NCI-H1436 treated with DMSO at 0.1 percent for 48 hours (cell line): ENCODE results near the gene TNFSF8.

Experiments
- DNase-seq: peaks from one replicate; lab custom pipeline; 2025; lab: John Stamatoyannopoulos, UW

The TNFSF8 gene

DNA sequence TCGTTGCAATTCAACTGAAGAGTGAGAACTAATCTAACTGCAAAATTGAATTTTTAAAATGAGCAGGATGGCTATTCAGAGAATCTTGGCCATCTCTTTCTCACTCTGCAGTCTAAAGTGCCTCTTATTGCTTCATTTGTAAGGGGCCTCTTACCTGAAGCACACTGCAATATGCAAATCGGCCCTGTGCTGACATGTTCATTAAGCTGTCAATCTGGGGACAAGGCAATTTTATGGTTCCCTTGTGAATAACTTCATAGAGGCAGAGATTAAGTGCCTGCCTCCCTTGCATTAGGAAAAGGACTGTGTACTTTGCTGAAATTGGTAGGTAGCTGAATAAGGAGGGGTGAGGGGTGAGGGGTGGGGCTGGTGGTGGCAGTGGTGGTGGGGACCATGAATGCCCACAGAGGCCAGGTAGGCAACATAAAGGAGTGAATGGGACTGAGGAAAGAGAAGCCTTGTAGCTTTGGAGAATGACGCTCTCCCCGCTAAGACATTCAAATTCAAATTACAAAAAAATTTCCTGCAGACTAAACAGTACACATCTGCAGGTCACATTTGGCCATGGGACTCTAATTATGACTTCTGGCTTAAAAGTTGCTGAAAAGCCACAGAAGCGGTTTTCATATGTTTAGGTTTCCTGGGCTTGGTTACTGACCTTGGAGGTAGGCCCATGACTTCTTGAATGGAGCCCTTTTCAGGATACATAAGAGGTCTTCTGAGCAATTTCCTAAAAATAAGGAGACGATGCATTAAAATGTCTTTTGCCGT lies 25.0 kb downstream of the TNFSF8 start:
- peak; percentile 53 for DNase-seq

DNA sequence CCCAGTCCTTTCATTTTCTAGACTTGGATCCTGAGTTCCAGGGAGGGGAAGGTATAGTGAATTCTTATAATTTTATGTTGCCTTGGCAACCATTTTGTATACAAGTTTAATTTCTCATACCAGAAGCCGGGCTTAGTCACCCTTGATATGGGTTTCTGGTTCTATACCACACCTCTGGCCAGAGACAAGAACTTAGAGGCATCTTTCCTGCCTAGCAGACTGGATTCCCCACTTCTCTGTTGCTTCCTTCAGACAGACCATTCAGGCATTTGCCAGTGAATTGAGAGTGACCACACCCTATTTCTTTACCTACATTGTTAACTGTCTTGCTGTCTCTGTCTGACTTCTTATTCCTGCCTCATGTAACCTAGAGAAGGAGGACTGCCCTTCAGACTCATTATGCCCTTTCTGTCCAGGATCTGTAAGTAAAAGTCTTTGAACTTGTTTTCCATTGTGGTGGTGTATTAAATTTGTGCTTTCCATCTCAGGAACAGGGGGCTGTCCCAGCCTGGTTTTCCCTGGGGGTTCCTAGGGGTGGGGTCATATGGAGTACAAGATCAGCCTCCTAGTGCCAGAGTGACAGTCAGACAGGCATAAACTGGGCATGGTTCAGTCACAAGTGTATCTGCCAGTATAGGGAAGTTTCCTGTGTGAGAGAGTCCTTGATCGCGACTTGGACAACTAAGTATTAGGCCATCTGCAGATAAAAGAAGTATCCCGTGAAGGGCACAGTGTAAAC lies 27.4 kb downstream of the TNFSF8 start:
- DNase-seq = no peak

DNA sequence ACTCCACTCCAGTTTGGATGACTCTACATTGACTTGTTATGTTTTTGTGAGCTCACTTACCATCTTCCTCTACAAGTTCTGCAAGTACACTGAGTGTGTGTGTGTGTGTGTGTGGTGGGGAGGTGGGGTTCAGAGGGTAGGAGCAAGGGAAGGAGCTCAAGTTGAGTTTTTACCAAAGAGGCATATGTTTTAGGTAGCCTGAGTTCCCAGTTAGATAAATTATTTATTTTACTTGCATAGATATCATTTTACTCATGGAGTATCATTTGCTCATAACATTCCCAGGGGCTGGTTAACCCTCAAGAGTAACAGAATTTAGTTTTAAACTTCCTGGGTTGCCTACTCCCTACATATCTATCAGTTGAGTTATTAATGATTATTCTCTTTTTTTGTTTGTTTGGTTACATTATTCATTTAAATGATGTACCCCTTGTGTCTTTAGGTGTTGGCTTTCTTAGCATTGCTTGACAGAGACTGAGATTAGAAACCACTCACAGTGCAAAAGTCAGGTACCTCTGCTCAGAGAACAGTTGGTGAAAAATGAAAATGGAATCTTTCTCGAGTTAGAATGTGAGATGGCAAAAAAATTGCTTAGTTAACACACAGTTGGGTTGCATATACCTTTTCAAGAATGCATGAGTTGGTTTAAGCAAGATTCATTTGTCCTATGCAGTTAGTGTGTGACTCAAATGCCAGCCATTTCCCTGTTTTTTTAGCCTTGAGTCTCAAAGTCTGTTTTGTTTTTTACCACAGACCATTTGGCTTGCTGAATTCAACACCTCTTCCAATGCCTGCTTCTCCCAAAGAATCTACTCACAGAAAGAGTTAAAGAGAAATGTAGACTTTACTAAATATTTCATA lies 29.2 kb downstream of the TNFSF8 start:
- no peak for DNase-seq

- no peak for DNase-seq
Measured at GRCh38 chr9:114899995-114900394, 30.4 kb downstream of the TNFSF8 start.

- no peak for DNase-seq
Measured at GRCh38 chr9:114899461-114899860, 30.9 kb downstream of the TNFSF8 start.

DNA sequence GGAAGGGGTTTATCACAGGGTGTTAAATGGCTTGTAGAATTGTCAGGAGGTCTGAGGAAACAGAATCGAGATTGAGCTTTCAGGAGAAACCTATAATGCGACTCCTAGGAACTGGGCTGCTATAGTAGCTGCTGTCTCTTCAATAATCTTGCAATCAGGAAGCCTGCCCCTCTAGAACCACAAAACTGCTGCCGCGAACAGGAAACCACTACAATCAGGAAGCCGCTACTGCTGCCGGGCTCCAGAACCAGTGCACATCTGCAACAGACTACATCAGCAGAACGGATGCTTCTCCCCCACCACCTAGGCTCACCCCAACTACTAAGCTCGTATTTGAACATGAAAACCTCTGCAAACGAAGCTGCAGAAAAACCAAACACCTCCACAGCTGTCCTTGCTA lies 31.6 kb downstream of the TNFSF8 start:
- DNase-seq = no peak

- DNase-seq = no peak
Measured at GRCh38 chr9:114897196-114897595, 33.2 kb downstream of the TNFSF8 start.

GRCh38 chr9:114896344-114896743 lies 34.0 kb downstream of the TNFSF8 start:
- no peak for DNase-seq

DNA sequence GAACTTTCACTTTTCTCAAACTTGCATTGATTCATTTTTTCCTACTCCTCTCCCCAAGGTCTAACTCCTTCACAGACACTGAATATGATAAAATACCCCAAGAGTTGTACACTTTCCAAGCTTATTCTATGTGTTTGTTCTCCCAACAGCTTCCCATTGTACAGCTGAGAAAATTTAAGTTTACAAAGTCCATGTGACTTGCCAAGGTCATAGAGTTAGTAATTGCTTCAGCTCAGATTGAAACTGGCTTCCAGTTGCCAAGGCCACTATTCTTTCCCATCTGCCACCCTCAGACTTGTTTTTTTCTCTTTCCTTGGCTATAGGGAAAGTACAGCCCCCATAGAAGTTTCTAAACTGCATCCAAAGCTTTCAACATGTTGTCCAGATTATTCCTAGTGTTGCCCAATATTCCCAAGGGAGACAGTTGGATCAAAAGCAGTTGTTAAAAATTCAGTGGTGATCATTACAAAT lies 34.8 kb downstream of the TNFSF8 start:
- DNase-seq = no peak

- no peak for DNase-seq
Measured at GRCh38 chr9:114894609-114895433, 35.6 kb downstream of the TNFSF8 start.

GRCh38 chr9:114894206-114894605 lies 36.2 kb downstream of the TNFSF8 start:
- DNase-seq = no peak

- DNase-seq = no peak
Measured at GRCh38 chr9:114893221-114894010, 37.0 kb downstream of the TNFSF8 start.

GRCh38 chr9:114889802-114890224 lies 40.6 kb downstream of the TNFSF8 start:
- DNase-seq = no peak

GRCh38 chr9:114888607-114889006 lies 41.8 kb downstream of the TNFSF8 start:
- DNase-seq = no peak

DNA sequence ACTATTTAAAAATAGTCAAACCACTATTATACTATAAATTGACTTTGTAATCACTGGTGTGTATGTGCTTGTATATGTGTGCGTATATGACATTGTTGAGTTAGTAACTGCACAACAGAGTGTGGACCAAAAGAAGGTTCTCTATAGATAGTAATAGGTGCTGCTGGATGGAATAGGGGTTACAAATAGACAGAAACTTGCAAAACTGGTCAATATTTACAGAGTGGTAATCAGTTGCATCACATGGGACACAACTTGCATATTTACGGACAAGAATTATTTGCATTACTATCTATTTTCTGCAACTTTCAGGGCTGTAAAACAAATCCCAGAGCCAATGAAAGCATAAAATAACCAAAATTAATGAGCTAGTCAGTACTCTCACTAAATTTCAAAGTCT lies 42.4 kb downstream of the TNFSF8 start:
- DNase-seq = no peak

DNA sequence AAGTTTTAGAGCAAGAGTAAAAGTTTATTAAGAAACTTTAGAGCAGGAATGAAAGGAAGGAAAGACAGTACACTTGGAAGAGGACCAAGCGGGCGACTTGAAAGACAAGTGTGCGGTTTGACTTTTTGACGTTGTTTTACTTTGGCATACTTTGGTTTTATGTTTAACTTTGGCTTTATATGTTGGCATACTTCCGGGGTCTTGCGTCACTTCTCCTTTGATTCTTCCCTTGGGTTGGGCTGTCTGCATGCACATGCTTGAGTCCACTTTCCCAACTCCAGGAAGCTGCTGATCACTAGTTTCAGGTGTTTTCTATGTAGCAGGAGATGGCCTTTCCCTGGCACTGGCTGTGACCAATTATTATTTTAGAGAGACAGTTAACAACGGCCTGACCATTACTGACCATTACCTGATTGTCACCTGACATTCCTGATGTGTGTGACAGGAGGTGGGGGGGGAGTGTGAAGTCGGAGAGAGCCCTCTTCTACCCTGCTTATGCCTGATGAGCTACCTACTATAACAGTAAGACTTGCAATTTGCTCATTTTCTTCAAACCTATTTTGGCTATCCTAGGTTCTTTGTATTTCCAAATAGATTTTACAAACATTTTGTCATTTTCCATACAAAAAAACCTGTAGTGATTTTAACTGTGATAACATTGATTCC lies 45.5 kb downstream of the TNFSF8 start:
- DNase-seq = no peak

DNA sequence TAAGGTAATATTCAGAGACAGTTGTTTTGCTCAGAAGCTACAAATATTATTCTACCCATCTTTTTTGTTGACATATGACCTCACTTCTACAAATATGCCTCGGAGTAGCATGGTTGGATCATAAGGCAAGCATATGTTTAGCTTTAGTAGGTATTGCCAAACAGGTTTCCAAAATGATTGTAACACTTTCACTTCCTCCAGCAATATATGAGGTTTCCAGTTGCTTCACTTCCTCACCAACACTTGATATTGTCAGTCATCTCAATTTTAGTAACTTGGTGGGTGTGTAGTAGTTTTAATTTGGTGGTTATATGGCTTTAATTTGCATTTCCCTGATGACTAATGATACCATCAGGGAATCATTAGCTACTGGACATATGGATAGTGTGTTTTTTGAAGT lies 46.7 kb downstream of the TNFSF8 start:
- no peak for DNase-seq

DNA sequence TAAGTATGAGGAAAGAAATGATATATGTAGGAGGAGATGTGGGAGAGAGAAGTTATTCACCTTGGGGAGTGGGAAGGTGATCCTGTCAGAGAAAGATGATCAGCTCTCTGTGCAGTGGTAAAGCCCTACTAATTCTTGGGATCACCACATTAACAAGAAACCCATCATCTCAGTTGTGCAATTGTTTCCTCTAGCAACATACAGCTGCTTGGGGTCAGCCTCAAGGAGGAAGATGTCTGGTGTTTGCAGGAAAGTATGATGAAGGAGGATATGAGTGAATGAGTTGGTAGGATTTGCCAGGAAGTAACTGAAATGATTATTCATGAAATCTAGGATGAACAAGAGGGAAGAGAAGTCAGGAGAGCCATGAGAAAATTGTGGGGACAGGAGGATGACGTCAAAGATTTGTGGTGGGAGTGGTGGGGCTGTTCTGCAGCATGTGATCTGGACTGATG lies 50.1 kb downstream of the TNFSF8 start:
- no peak for DNase-seq

DNA sequence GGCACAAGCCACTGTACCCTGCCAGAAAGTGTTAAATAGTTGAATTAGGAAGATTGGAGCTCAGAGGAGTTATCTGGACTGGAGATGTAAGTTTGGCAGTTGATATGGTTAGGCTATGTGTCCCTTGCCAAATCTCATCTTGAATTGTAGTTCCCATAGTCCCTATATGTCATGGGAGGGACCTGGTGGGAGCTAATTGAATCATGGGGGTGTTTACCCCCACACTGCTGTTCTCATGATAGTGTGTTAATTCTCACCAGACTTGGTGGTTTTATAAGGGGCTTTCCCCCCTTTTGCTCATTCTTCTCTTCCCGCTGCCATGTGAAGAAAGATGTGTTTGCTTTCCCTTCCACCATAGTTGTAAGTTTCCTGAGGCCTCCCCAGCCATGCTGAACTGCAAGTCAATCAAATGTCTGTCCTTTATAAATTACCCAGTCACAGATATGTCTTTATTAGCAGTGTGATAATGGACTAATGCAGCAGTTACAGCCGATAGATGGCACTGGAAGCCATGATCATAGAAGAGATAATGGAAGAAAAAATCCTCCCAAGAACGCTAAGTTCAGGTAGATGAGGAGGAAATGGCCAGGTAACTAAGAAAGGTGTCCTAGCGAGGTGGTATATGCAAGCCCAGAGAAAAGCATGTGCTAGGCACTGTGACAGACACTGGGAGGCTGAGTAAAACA lies 51.4 kb downstream of the TNFSF8 start:
- DNase-seq = no peak
